ENCODE results near the gene DENND1A. TPM values are rescaled to one million over a fixed set of nuclear protein-coding genes. Genes with fewer than 3 reads are reported as not detected.

The DENND1A gene, protein sequence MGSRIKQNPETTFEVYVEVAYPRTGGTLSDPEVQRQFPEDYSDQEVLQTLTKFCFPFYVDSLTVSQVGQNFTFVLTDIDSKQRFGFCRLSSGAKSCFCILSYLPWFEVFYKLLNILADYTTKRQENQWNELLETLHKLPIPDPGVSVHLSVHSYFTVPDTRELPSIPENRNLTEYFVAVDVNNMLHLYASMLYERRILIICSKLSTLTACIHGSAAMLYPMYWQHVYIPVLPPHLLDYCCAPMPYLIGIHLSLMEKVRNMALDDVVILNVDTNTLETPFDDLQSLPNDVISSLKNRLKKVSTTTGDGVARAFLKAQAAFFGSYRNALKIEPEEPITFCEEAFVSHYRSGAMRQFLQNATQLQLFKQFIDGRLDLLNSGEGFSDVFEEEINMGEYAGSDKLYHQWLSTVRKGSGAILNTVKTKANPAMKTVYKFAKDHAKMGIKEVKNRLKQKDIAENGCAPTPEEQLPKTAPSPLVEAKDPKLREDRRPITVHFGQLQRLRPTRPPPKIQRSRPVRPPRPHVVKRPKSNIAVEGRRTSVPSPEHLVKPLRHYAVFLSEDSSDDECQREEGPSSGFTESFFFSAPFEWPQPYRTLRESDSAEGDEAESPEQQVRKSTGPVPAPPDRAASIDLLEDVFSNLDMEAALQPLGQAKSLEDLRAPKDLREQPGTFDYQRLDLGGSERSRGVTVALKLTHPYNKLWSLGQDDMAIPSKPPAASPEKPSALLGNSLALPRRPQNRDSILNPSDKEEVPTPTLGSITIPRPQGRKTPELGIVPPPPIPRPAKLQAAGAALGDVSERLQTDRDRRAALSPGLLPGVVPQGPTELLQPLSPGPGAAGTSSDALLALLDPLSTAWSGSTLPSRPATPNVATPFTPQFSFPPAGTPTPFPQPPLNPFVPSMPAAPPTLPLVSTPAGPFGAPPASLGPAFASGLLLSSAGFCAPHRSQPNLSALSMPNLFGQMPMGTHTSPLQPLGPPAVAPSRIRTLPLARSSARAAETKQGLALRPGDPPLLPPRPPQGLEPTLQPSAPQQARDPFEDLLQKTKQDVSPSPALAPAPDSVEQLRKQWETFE
- total RNA-seq: 10.4 and 19.9 TPM in 2 replicates

DNA sequence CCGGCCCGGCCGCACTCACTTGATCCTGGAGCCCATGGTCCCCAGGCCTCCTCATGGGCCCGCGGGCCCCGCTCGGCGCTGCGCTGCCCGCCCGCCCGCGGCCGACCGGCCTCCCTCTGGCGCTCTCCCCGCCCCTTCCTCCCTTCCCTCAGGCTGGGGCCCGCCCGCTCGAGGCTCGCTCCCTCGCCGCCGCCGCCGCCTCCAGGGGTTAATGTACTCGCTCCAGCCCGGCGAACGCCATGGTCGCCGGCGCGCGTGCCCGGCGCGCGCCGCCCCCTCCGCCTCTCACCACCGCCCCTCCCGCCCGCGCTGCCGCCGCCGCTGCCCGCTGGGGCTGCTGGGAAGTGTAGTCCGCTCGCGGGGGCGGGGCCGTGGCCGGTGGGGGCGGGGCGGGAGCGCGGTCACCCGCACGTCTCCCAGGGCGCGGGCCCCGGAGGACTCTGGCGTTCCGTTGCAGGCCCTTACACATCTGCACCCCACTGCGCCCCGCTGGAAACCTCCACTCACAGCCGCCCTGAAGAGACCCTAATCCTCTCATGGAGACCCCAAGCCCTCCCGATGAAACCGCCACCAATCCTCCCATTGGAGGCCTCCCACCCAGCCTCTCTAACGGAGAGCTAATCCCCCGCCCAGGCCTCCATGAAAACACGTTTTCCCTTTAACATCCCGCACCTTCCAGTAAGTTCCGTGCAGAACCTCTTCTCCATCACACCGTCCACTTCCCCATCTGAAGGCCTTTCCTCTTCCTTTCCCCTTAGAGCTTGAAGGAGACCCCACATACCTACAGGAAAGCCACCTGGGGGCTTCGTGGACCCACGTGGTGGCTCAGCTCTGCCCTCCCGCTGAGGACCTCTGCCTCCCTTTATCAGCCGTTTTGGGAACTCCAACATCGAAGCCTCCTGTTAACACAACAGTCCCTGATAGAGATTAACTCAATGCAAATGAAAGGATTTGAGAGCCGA lies at the start of gene DENND1A:
Gene DENND1A, minus strand, starts transcription at position 257 of the 962 bp plus-strand sequence. Its CDS starts 221 bp downstream, at position 36.

DNA sequence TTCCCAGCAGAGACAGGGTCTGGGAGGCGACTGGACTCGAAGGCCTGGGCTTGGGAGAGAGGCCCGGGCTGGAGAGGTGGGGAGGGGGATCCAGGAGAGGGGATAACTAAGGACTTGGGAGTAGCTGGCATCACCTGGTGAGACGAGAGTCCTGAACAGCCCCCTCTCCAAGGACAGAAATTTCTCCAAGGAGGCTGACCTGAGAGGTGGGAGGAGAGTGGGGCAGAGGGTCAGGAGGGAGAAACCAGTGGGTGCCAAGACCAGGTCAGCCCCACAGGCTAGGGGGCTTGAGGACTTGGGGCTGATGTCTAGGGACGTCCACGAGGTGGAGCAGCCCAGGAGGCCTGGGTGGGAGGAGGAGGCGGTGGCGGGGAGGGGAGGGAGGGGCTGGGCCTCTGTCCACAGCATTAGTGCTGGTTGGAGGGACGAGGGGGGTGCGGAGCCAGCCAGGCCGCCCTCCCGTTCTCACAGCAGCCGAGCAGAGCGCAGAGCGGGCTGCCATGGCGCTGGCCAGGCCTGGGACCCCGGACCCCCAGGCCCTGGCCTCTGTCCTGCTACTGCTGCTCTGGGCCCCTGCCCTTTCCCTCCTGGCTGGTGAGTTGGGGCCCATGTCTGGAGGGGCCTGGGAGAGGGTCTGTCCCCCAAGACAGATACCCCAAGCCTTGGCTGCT lies 574.0 kb downstream of the DENND1A start, which contains the start of gene CRB2:
Gene CRB2, plus strand, starts transcription at position 437 of the 671 bp plus-strand sequence. Its CDS starts 64 bp downstream, at position 501.

Other genes starting within 250 kb of the DENND1A start
- not detected in 2 replicates for gene LHX2, start 81.6 kb upstream of the DENND1A start, total RNA-seq